Measurements from ENCODE around the gene PAPSS1. TPM values are rescaled to one million over a fixed set of nuclear protein-coding genes. Genes with fewer than 3 reads are reported as not detected.

Gene PAPSS1
- 30.0 to 41.2 TPM (median 32.9 TPM) in 5 replicates for total RNA-seq (2022; extraction: Qiagen RNA extraction)

GRCh38 chr4:107719922-107720722 lies at the start of gene PAPSS1:
PAPSS1 (minus strand) TSS chr4:107720234; CDS start chr4:107720179, 55 bp downstream.

Other genes starting within 250 kb of the PAPSS1 start
- 19.0 to 29.3 TPM (median 27.8 TPM) in 5 replicates for gene SGMS2, start 104.7 kb upstream of the PAPSS1 start, total RNA-seq (2022; extraction: Qiagen RNA extraction)
- gene CYP2U1, start 211.3 kb upstream of the PAPSS1 start, total RNA-seq (2022; extraction: Qiagen RNA extraction): 1.3 to 1.8 TPM (median 1.6 TPM) in 5 replicates